HepG2 (cell line): ENCODE data around the gene ACSL3. TPM values are rescaled to one million over a fixed set of nuclear protein-coding genes. Genes with fewer than 3 reads are reported as not detected.

ENCODE experiments used
- ARID5B ChIP-seq: IDR thresholded peaks from 2 replicates; pipeline ENCODE4 v1.4.0; 2020; ENCODE audit warnings: mild to moderate bottlenecking, missing genetic modification reagents
- CREB1 ChIP-seq, 2 experiments: fragments of 450-650 bp in 1 of 2; IDR thresholded peaks; 2 replicates each; pipeline ENCODE4 v1.6.1; 2016 to 2017; ENCODE audit warnings: control low read depth in 1 of 2, mild to moderate bottlenecking in 1 of 2, missing compliant biosample characterization in 1 of 2, missing genetic modification characterization in 1 of 2
- FOSL2 ChIP-seq: sonication (generic); formaldehyde crosslinking; IDR thresholded peaks from 2 replicates; pipeline ENCODE4 v1.4.0; 2020; ENCODE audit warnings: missing genetic modification reagents
- FOXO4 ChIP-seq: sonication (generic); formaldehyde crosslinking; conservative IDR thresholded peaks from 2 replicates; pipeline ENCODE4 v1.8.1; 2023; ENCODE audit warnings: missing genetic modification reagents
- FOXP1 ChIP-seq, 2 experiments: fragments of 450-650 bp in 1 of 2; IDR thresholded peaks; 2 replicates each; pipeline ENCODE4 v1.6.1; 2017 to 2018; ENCODE audit warnings: antibody characterized with exemption in 1 of 2
- GTF3A ChIP-seq: sonication (generic); formaldehyde crosslinking; conservative IDR thresholded peaks from 2 replicates; pipeline ENCODE4 v1.4.0; 2020; ENCODE audit warnings: mild to moderate bottlenecking, missing genetic modification reagents
- LCORL ChIP-seq, 2 experiments: fragments of 450-650 bp in 1 of 2; sonication (generic) in 1 of 2; formaldehyde crosslinking in 1 of 2; IDR thresholded peaks; 2 replicates each; pipeline versions ENCODE4 v1.5.0 to v1.6.1; 2017 to 2020; ENCODE audit warnings: antibody characterized with exemption in 1 of 2, missing genetic modification reagents in 1 of 2
- MXD4 ChIP-seq: IDR thresholded peaks from 2 replicates; pipeline ENCODE4 v1.6.1; 2016; ENCODE audit warnings: mild to moderate bottlenecking, missing biosample characterization, missing genetic modification reagents
- SAP130 ChIP-seq: IDR thresholded peaks from 2 replicates; pipeline ENCODE4 v1.6.1; 2016; ENCODE audit warnings: low read depth
- SMAD3 ChIP-seq: sonication (generic); formaldehyde crosslinking; IDR thresholded peaks from 2 replicates; pipeline ENCODE4 v1.4.0; 2020; ENCODE audit warnings: missing genetic modification reagents
- ZIK1 ChIP-seq: sonication (generic); formaldehyde crosslinking; IDR thresholded peaks from 2 replicates; pipeline ENCODE4 v1.5.0; 2020; ENCODE audit warnings: mild to moderate bottlenecking, low read depth, missing genetic modification reagents, borderline replicate concordance
- ZNF20 ChIP-seq: sonication (generic); formaldehyde crosslinking; IDR thresholded peaks from 2 replicates; pipeline ENCODE4 v1.4.0; 2020; ENCODE audit warnings: mild to moderate bottlenecking, moderate library complexity, missing genetic modification reagents
- ZNF333 ChIP-seq: sonication (generic); formaldehyde crosslinking; IDR thresholded peaks from 2 replicates; pipeline ENCODE4 v1.4.0; 2020; ENCODE audit warnings: mild to moderate bottlenecking, missing genetic modification reagents, borderline replicate concordance
- polyA plus RNA-seq, 8 experiments: library from polyadenylated mRNA; depleted of rRNA in 3 of 8; stranded (reverse) in 7 of 8; unstranded in 1 of 8; fragments of >200 nt; fragmentation: Illumina TruSeq in 4 of 8; extraction: Trizol in 4 of 8; gene quantifications; 2 replicates each; pipeline versions ENCODE4 v1.2.1 to v1.2.3, GENCODE V29; 2011 to 2016; ENCODE audit warnings: low read depth in 4 of 8, missing spikeins in 1 of 8, mixed read lengths in 1 of 8; ENCODE audit not compliant: insufficient read depth in 1 of 8
- total RNA-seq, 5 experiments: library from RNA; depleted of rRNA; stranded (reverse); fragments of >200 nt; fragmentation: Illumina TruSeq; extraction: Trizol; gene quantifications; 2 replicates each; pipeline ENCODE4 v1.2.3, GENCODE V29; 2016; ENCODE audit warnings: low read depth in 1 of 5

Gene ACSL3
- total and polyA plus RNA-seq, 2 of the 13 experiments (the other 11 are each of a cell fraction or from before 2014, with no cell fraction given): 305 to 365 TPM

- TF ChIP-seq ARID5B (CRISPR knock-in tag): peak; percentile 43
- TF ChIP-seq CREB1 (IDR thresholded peaks at IDR 0.05): no peak
- 0 out of 2 replicates have a peak, but pooled peaks have one; percentile 14 for TF ChIP-seq CREB1 (CRISPR knock-in tag; IDR thresholded peaks at IDR 0.05)
- TF ChIP-seq FOXO4 (CRISPR knock-in tag): 0 out of 2 replicates have a peak, but pooled peaks have one; percentile 30
- TF ChIP-seq LCORL (IDR thresholded peaks at IDR 0.05): no peak
- 0 out of 2 replicates have a peak, but pooled peaks have one; percentile 29 for TF ChIP-seq LCORL (CRISPR knock-in tag; IDR thresholded peaks at IDR 0.05)
- TF ChIP-seq GTF3A (CRISPR knock-in tag): peak; percentile 51; the same call in 1 of the 2 replicates
- TF ChIP-seq MXD4 (CRISPR knock-in tag): no peak
- no peak for TF ChIP-seq ZNF20 (CRISPR knock-in tag)
- peak; percentile 69 for TF ChIP-seq FOSL2 (CRISPR knock-in tag)
- TF ChIP-seq SAP130 (CRISPR knock-in tag): 0 out of 2 replicates have a peak, but pooled peaks have one; percentile 16
- TF ChIP-seq ZIK1: no peak
- no peak for TF ChIP-seq FOXP1 (IDR thresholded peaks at IDR 0.05)
- TF ChIP-seq FOXP1 (CRISPR knock-in tag; IDR thresholded peaks at IDR 0.05): 0 out of 2 replicates have a peak, but pooled peaks have one; percentile 4
- no peak for TF ChIP-seq ZNF333 (CRISPR knock-in tag)
- 0 out of 2 replicates have a peak, but pooled peaks have one; percentile 39 for TF ChIP-seq SMAD3 (CRISPR knock-in tag)
Measured at GRCh38 chr2:222900354-222900753, 39.5 kb downstream of the ACSL3 start (continued).
